Esophagus squamous epithelium (tissue), 4 donors: ENCODE results near the gene HERC2.
"Not testable (repeated sequence)": the region's sequence is repeated elsewhere in the genome, so short reads cannot be mapped to it uniquely, and the experiment has no call there.

Source experiments
- POLR2A ChIP-seq, 4 donors: fragments of 450-650 bp; IDR thresholded peaks; one replicate each; pipeline ENCODE4 v1.6.1; 2017; ENCODE audit warnings: antibody characterized with exemption in 4 of 4, mild to moderate bottlenecking in 4 of 4, moderate library complexity in 3 of 4
- TF ChIP-seq, protein P1 (sequence below), 6 experiments: fragments of 450-650 bp in 4 of 6; fragments of 200-600 bp in 2 of 6; sonication (generic) in 2 of 6; IDR thresholded peaks; one replicate each; pipeline ENCODE4 v1.5.1; 2016 to 2019; ENCODE audit warnings: antibody characterized with exemption in 6 of 6, mild to moderate bottlenecking in 4 of 6, moderate library complexity in 4 of 6

DNA sequence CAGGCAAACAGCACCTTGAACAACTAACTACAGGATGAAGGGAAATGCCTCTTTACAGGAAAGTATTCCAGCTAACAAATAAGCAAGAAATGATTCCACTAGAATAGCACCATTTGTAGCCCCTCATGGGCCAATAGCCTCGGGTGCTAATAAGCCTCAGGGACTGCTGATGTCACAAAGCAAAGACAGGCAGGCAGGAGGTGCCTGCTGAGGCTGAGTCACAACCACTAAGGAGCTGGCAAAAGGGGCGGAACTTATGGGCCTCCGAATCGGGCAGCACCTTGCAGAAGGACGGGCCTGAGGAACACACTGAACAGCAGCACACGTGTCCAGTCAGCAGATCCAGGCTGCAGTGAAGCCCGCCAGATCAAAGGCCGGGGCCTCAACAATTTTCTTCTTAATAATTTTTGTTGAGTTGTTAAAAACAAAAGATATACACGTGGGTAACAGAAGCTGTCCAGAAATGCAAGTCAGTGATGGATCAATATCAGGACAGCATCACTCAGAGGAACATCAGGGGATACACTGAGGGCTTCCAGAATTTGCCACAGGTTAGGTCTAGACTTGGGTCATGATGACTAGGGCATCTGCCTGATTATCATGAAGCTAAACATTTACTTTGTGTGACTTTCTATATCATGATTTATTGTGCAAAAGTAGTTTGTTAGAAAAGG is 170.0 kb downstream of the HERC2 start:
- TF ChIP-seq, protein P1, sequence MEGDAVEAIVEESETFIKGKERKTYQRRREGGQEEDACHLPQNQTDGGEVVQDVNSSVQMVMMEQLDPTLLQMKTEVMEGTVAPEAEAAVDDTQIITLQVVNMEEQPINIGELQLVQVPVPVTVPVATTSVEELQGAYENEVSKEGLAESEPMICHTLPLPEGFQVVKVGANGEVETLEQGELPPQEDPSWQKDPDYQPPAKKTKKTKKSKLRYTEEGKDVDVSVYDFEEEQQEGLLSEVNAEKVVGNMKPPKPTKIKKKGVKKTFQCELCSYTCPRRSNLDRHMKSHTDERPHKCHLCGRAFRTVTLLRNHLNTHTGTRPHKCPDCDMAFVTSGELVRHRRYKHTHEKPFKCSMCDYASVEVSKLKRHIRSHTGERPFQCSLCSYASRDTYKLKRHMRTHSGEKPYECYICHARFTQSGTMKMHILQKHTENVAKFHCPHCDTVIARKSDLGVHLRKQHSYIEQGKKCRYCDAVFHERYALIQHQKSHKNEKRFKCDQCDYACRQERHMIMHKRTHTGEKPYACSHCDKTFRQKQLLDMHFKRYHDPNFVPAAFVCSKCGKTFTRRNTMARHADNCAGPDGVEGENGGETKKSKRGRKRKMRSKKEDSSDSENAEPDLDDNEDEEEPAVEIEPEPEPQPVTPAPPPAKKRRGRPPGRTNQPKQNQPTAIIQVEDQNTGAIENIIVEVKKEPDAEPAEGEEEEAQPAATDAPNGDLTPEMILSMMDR (IDR thresholded peaks at IDR 0.05) = not testable (repeated sequence)
- not testable (repeated sequence) for TF ChIP-seq POLR2A (IDR thresholded peaks at IDR 0.05)
